Measurements from ENCODE around the gene ASPRV1. TPM values are rescaled to one million over a fixed set of nuclear protein-coding genes. Genes with fewer than 3 reads are reported as not detected.

ASPRV1 gene
- total RNA-seq, 1 donor from 2014 or later = 2.2 TPM

Other genes starting within 250 kb of the ASPRV1 start
- 56.8 TPM for gene ANXA4, start 219.5 kb downstream of the ASPRV1 start, total RNA-seq (ENCODE audit: insufficient read depth, low replicate concordance)
- 17.1 TPM for gene GMCL1, start 132.0 kb downstream of the ASPRV1 start, total RNA-seq (ENCODE audit: insufficient read depth, low replicate concordance)
- 62.1 TPM for gene SNRNP27, start 67.7 kb downstream of the ASPRV1 start, total RNA-seq (ENCODE audit: insufficient read depth, low replicate concordance)
- gene MXD1, start 46.5 kb downstream of the ASPRV1 start, total RNA-seq (ENCODE audit: insufficient read depth, low replicate concordance) = 10.1 TPM
- 40.0 TPM for gene PCBP1, start 125.8 kb upstream of the ASPRV1 start, total RNA-seq (ENCODE audit: insufficient read depth, low replicate concordance)
- gene C2orf42, start 229.4 kb upstream of the ASPRV1 start, total RNA-seq (ENCODE audit: insufficient read depth, low replicate concordance) = 20.9 TPM